ENCODE measurements around the gene DYNC2I2. TPM values are rescaled to one million over a fixed set of nuclear protein-coding genes. Genes with fewer than 3 reads are reported as not detected.

The DYNC2I2 gene
- total RNA-seq, 2 experiments from 2014 or later: 51.5 to 53.5 TPM

DNA sequence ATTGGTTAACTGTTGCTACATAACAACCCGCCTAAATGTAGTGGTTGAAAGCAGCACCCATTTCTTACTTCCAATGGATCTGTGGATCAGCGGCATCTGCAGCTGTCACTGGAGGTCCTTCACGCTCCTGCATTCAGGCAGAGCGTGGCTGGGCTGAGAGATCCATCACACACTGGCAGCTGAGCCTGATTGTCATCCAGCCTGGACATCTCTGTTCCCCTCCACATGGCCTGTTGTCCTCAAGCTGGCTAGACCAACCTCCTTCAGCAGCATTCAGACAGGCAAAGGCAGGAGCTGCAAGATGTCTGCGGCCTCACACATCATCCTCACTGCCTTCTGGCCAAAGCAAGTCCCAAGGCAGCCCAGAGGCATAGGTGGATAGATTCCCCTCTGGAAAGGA, 36.9 kb downstream of the DYNC2I2 start:
- H3K9me3 Mint-ChIP-seq: no peaks in the 10 kb centered on the region
- no peaks in the 10 kb centered on the region for H3K27me3 Mint-ChIP-seq
- no peaks in the 10 kb centered on the region for H3K4me1 Mint-ChIP-seq
- H3K36me3 Mint-ChIP-seq (ENCODE audit: low read depth): peaks cover 66% of the 10 kb centered on the region
- ChIA-PET CTCF (no interaction called here), POLR2A (interaction anchor here (1.1 kb wide), 1 partner anchor 9 kb away, joined by 3 read pairs; no protein-coding TSS in a partner anchor)
- H3K27ac Mint-ChIP-seq: no peak overlapping the region
- H3K4me3 Mint-ChIP-seq: no peak overlapping the region
- DNase-seq: no peak

DNA sequence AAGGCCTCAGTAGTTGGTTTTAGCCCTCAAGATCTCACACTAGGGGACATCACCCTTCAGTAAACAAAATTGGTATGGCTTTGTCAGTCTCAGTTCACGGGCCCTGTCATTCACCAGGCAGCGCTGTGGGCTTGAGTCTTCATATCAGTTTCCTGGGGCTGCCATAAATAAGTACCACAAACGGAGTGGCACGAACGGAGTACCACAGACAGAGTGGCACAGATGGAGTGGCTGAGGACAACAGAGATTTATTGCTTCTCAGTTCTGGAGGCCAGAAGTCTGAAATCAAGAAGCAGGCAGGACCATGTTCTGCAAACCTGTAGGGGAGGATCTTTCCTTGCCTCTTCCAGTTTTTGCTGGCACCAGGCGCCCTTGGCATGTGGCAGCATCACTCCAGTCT, 37.5 kb downstream of the DYNC2I2 start:
- Mint-ChIP-seq H3K9me3 (no peaks in the 10 kb centered on the region), H3K36me3 (ENCODE audit: low read depth) (peaks cover 64% of the 10 kb centered on the region), H3K4me1 (no peaks in the 10 kb centered on the region), H3K27me3 (no peaks in the 10 kb centered on the region), H3K27ac (no peak overlapping the region), H3K4me3 (no peak overlapping the region)
- ChIA-PET CTCF (no interaction called here), POLR2A (no interaction called here)
- DNase-seq: no peak

- Mint-ChIP-seq H3K9me3 (no peaks in the 10 kb centered on the region), H3K27me3 (no peaks in the 10 kb centered on the region), H3K36me3 (ENCODE audit: low read depth) (peaks cover 72% of the 10 kb centered on the region), H3K27ac (no peak overlapping the region), H3K4me1 (no peaks in the 10 kb centered on the region), H3K4me3 (no peak overlapping the region)
- ChIA-PET CTCF (no interaction called here), POLR2A (interaction anchor here (3.0 kb wide), 1 partner anchor 66 kb away, joined by 10 read pairs; the partner anchor contains the start of gene SPTAN1)
- no peak for DNase-seq
Measured at GRCh38 chr9:128617943-128618342, 38.7 kb downstream of the DYNC2I2 start.

DNA sequence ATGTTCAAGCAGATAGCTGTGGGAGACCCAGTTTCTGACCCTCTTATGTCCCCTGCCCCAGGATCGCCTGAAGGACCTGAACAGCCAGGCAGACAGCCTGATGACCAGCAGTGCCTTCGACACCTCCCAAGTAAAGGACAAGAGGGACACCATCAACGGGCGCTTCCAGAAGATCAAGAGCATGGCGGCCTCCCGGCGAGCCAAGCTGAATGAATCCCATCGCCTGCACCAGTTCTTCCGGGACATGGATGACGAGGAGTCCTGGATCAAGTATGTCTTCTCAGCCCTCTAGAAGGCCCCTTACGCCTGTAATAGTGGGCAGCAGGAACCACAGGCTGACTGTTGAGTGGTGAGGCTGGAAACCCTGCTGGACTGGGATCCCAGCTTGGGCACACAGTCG, 41.1 kb downstream of the DYNC2I2 start:
- Mint-ChIP-seq H3K27me3 (no peaks in the 10 kb centered on the region), H3K36me3 (ENCODE audit: low read depth) (peaks cover 75% of the 10 kb centered on the region), H3K27ac (no peak overlapping the region), H3K9me3 (no peaks in the 10 kb centered on the region), H3K4me1 (no peaks in the 10 kb centered on the region), H3K4me3 (no peak overlapping the region)
- CTCF ChIA-PET: no interaction called here
- POLR2A ChIA-PET: interaction anchor here (3.0 kb wide), 1 partner anchor 64 kb away, joined by 10 read pairs; the partner anchor contains the start of gene SPTAN1
- DNase-seq: no peak

DNA sequence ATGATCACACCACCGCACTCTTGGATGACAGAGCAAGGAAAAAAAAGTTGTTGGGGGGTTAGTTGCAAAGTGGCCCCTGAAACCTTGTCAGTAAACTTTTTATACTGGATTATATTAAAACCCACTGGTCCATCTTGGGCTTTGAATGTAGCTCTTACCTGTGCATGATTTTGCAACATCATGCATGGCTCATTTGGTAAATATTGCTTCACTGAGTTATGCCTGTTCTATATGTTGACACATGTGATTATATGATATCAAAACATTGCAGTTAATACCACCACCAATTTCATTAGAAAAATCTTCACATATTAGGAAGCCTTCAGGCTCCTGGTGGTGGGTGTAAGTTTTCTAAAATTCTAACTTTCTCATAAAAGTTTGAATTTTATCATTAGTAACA, 41.9 kb downstream of the DYNC2I2 start:
- Mint-ChIP-seq H3K4me3 (no peak overlapping the region), H3K9me3 (no peaks in the 10 kb centered on the region), H3K4me1 (no peaks in the 10 kb centered on the region), H3K27ac (no peak overlapping the region), H3K27me3 (no peaks in the 10 kb centered on the region), H3K36me3 (ENCODE audit: low read depth) (peaks cover 75% of the 10 kb centered on the region)
- POLR2A ChIA-PET: no interaction called here
- DNase-seq: no peak
- CTCF ChIA-PET: interaction anchor here (0.6 kb wide), 1 partner anchor 33 kb away, joined by 3 read pairs; no protein-coding TSS in a partner anchor

- Mint-ChIP-seq H3K4me1 (no peaks in the 10 kb centered on the region), H3K27me3 (no peaks in the 10 kb centered on the region), H3K4me3 (no peak overlapping the region), H3K27ac (no peak overlapping the region), H3K36me3 (ENCODE audit: low read depth) (peaks cover 73% of the 10 kb centered on the region), H3K9me3 (no peaks in the 10 kb centered on the region)
- DNase-seq: no peak
- ChIA-PET POLR2A (interaction anchor here (0.9 to 1.2 kb wide), 2 partner anchors 8 to 46 kb away, joined by 3 read pairs; no protein-coding TSS in a partner anchor), CTCF (no interaction called here)
Measured at GRCh38 chr9:128611600-128612394, 44.9 kb downstream of the DYNC2I2 start.

- H3K4me1 Mint-ChIP-seq: no peaks in the 10 kb centered on the region
- H3K9me3 Mint-ChIP-seq: no peaks in the 10 kb centered on the region
- no peak overlapping the region for H3K27ac Mint-ChIP-seq
- DNase-seq: no peak
- POLR2A ChIA-PET: interaction anchor here (0.9 kb wide), 1 partner anchor 9 kb away, joined by 3 read pairs; no protein-coding TSS in a partner anchor
- H3K4me3 Mint-ChIP-seq: no peak overlapping the region
- CTCF ChIA-PET: no interaction called here
- peaks cover 72% of the 10 kb centered on the region for H3K36me3 Mint-ChIP-seq (ENCODE audit: low read depth)
- H3K27me3 Mint-ChIP-seq: no peaks in the 10 kb centered on the region
Measured at GRCh38 chr9:128610897-128611296, 45.8 kb downstream of the DYNC2I2 start.

- CTCF ChIA-PET: no interaction called here
- DNase-seq: no peak
- no peak overlapping the region for H3K27ac Mint-ChIP-seq
- no peaks in the 10 kb centered on the region for H3K27me3 Mint-ChIP-seq
- H3K9me3 Mint-ChIP-seq: no peaks in the 10 kb centered on the region
- H3K4me3 Mint-ChIP-seq: no peak overlapping the region
- no peaks in the 10 kb centered on the region for H3K4me1 Mint-ChIP-seq
- POLR2A ChIA-PET: no interaction called here
- H3K36me3 Mint-ChIP-seq (ENCODE audit: low read depth): peaks cover 69% of the 10 kb centered on the region
Measured at GRCh38 chr9:128607642-128608350, 48.9 kb downstream of the DYNC2I2 start.

DNA sequence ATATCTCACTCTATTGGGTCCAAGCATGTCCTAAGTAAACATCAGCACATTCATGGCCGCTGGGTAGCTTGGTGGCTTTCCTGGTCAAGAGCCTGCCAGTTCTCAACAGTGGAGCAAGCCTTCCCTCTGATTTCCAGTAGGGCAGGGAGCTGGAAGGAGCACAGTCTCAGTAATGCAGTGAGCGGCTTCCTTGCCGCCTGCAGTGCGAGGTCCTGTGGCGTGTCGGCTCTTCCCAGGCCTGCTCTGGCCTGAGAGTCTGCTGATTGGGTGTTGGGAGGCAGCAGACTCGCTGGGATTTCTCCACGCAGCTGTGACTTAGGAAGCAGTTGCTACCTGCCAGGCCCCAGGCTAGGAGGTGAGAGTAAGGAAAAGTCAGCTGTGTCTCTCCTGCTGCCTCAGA, 53.0 kb downstream of the DYNC2I2 start:
- H3K27me3 Mint-ChIP-seq: no peaks in the 10 kb centered on the region
- H3K4me3 Mint-ChIP-seq: no peak overlapping the region
- no peak overlapping the region for H3K27ac Mint-ChIP-seq
- peaks cover 9% of the 10 kb centered on the region for H3K4me1 Mint-ChIP-seq
- H3K9me3 Mint-ChIP-seq: no peaks in the 10 kb centered on the region
- H3K36me3 Mint-ChIP-seq (ENCODE audit: low read depth): peaks cover 65% of the 10 kb centered on the region
- POLR2A ChIA-PET: interaction anchor here (0.5 to 1.4 kb wide), 4 partner anchors 10 to 284 kb away, joined by 3 to 4 read pairs (median 3); partner anchors contain the start of gene ZDHHC12
- CTCF ChIA-PET: no interaction called here
- DNase-seq: no peak

DNA sequence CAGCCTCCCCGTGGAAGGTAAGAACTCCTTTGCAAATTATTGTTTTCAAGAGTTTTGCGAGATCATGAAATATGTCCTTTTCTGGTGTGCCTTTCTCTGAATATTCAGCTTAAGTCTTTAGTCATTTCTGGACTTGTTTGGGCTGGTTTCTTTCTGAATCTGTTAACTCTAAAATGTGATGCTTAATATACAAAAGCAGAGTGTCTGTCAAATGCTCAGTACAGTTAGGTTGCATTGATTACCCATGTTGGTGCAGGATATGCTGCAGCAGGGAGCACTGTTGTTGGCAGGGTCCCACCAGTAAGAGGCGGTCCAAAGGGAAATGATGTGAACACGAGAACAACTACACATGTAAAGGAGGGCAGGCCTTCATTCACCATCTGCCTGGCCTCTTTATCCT, 56.5 kb downstream of the DYNC2I2 start:
- H3K27me3 Mint-ChIP-seq: no peaks in the 10 kb centered on the region
- H3K4me3 Mint-ChIP-seq: no peak overlapping the region
- peaks cover 9% of the 10 kb centered on the region for H3K4me1 Mint-ChIP-seq
- DNase-seq: no peak
- peaks cover 64% of the 10 kb centered on the region for H3K36me3 Mint-ChIP-seq (ENCODE audit: low read depth)
- POLR2A ChIA-PET: interaction anchor here (0.6 kb wide), 1 partner anchor 47 kb away, joined by 3 read pairs; no protein-coding TSS in a partner anchor
- H3K27ac Mint-ChIP-seq: peak overlapping the region; percentile 26
- no peaks in the 10 kb centered on the region for H3K9me3 Mint-ChIP-seq
- CTCF ChIA-PET: interaction anchor here (0.6 to 1.0 kb wide), 2 partner anchors 39 to 156 kb away, joined by 3 to 5 read pairs; no protein-coding TSS in a partner anchor

- H3K4me3 Mint-ChIP-seq: no peak overlapping the region
- H3K4me1 Mint-ChIP-seq: peaks cover 9% of the 10 kb centered on the region
- POLR2A ChIA-PET: interaction anchor here (0.7 kb wide), 1 partner anchor 225 kb away, joined by 5 read pairs; the partner anchor contains the start of gene URM1
- no peaks in the 10 kb centered on the region for H3K9me3 Mint-ChIP-seq
- CTCF ChIA-PET: interaction anchor here (1.1 to 1.3 kb wide), 2 partner anchors 44 to 157 kb away, joined by 3 to 4 read pairs; no protein-coding TSS in a partner anchor
- H3K27ac Mint-ChIP-seq: no peak overlapping the region
- DNase-seq: no peak
- H3K27me3 Mint-ChIP-seq: no peaks in the 10 kb centered on the region
- peaks cover 66% of the 10 kb centered on the region for H3K36me3 Mint-ChIP-seq (ENCODE audit: low read depth)
Measured at GRCh38 chr9:128595471-128595870, 61.2 kb downstream of the DYNC2I2 start.

- POLR2A ChIA-PET: interaction anchor here (0.9 kb wide), 1 partner anchor 9 kb away, joined by 3 read pairs; no protein-coding TSS in a partner anchor
- Mint-ChIP-seq H3K4me1 (no peaks in the 10 kb centered on the region), H3K4me3 (no peak overlapping the region), H3K27me3 (no peaks in the 10 kb centered on the region), H3K9me3 (no peaks in the 10 kb centered on the region), H3K36me3 (ENCODE audit: low read depth) (peaks cover 62% of the 10 kb centered on the region), H3K27ac (no peak overlapping the region)
- CTCF ChIA-PET: no interaction called here
- no peak for DNase-seq
Measured at GRCh38 chr9:128593856-128594255, 62.8 kb downstream of the DYNC2I2 start.

- Mint-ChIP-seq H3K27ac (no peak overlapping the region), H3K27me3 (no peaks in the 10 kb centered on the region), H3K36me3 (ENCODE audit: low read depth) (peaks cover 62% of the 10 kb centered on the region), H3K4me1 (peaks cover 3% of the 10 kb centered on the region), H3K9me3 (no peaks in the 10 kb centered on the region), H3K4me3 (no peak overlapping the region)
- POLR2A ChIA-PET: no interaction called here
- no peak for DNase-seq
- CTCF ChIA-PET: no interaction called here
Measured at GRCh38 chr9:128593039-128593438, 63.6 kb downstream of the DYNC2I2 start.
